SK-N-SH (cell line): Measurements from ENCODE around the gene ZBTB4.

Experiments
- CHD2 ChIP-seq: fragments of 150-350 bp; IDR thresholded peaks from 2 replicates; pipeline ENCODE4 v1.6.1; 2018; ENCODE audit warnings: low read length; ENCODE audit not compliant: partially characterized antibody
- CTCF ChIP-seq: fragments of 200-600 bp; sonication (generic); IDR thresholded peaks from 2 replicates; pipeline ENCODE4 v1.6.1; 2017; ENCODE audit warnings: antibody characterized with exemption, mild to moderate bottlenecking, moderate library complexity
- EP300 ChIP-seq, 2 experiments: IDR thresholded peaks; 2 replicates each; pipeline versions ENCODE4 v1.4.0 to v1.6.1; 2012; ENCODE audit warnings: borderline replicate concordance in 1 of 2, low read depth in 1 of 2, low read length in 1 of 2
- NFIC ChIP-seq: IDR thresholded peaks from 2 replicates; pipeline ENCODE4 v1.4.0; 2012; ENCODE audit warnings: borderline replicate concordance
- NRF1 ChIP-seq: IDR thresholded peaks from 2 replicates; pipeline ENCODE4 v1.6.1; 2012; ENCODE audit warnings: low read depth, mild to moderate bottlenecking, low read length
- RAD21 ChIP-seq: IDR thresholded peaks from 2 replicates; pipeline ENCODE4 v1.6.1; 2012; ENCODE audit warnings: mild to moderate bottlenecking, low read length
- REST ChIP-seq: IDR thresholded peaks from 2 replicates; pipeline ENCODE4 v1.6.1; 2012; ENCODE audit warnings: mild to moderate bottlenecking, low read depth, low read length, moderate library complexity
- SIN3A ChIP-seq: IDR thresholded peaks from 2 replicates; pipeline ENCODE4 v1.6.1; 2012; ENCODE audit warnings: low read depth, mild to moderate bottlenecking, low read length, moderate library complexity, borderline replicate concordance
- TEAD4 ChIP-seq: IDR thresholded peaks from 2 replicates; pipeline ENCODE4 v1.4.0; 2012; ENCODE audit warnings: mild to moderate bottlenecking, borderline replicate concordance; ENCODE audit not compliant: insufficient read depth
- YY1 ChIP-seq: IDR thresholded peaks from 2 replicates; pipeline ENCODE4 v1.4.0; 2012; ENCODE audit warnings: low read depth, mild to moderate bottlenecking

- TF ChIP-seq CTCF, result no peak
- no peak for TF ChIP-seq YY1
- no peak for TF ChIP-seq REST
- TF ChIP-seq EP300 (IDR thresholded peaks at IDR 0.05; ENCODE audit: borderline replicate concordance in 1 of 2, low read depth in 1 of 2, low read length in 1 of 2), result no peak
- TF ChIP-seq TEAD4, result no peak
- TF ChIP-seq SIN3A, result no peak
- TF ChIP-seq NFIC, result no peak
- TF ChIP-seq NRF1, result no peak
- TF ChIP-seq CHD2, result no peak
- no peak for TF ChIP-seq RAD21
Measured at GRCh38 chr17:7426896-7427489, 52.4 kb downstream of the ZBTB4 start.
